ENCODE data around the gene FCGR3A.
"Not testable (repeated sequence)": the region's sequence is repeated elsewhere in the genome, so short reads cannot be mapped to it uniquely, and the experiment has no call there.

FCGR3A gene

DNA sequence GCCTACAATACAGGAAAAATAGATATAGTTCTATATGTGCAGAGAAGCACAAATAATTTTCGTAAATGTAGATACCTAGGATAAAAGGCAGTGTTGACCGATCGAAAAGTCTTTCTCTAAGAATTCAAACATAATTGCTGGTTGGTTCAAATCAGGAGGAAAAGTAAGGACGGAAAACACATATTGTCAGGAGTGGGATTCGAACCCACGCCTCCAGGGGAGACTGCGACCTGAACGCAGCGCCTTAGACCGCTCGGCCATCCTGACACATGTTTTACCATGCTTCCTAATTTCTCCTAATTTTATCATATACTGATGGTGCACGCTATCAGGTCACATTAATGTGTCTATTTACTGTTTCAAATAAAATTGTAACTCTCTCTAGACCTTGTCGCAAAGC, 19.5 kb downstream of the FCGR3A start:
- DNase-seq (ENCODE audit: low spot score) = peak; percentile 81

DNA sequence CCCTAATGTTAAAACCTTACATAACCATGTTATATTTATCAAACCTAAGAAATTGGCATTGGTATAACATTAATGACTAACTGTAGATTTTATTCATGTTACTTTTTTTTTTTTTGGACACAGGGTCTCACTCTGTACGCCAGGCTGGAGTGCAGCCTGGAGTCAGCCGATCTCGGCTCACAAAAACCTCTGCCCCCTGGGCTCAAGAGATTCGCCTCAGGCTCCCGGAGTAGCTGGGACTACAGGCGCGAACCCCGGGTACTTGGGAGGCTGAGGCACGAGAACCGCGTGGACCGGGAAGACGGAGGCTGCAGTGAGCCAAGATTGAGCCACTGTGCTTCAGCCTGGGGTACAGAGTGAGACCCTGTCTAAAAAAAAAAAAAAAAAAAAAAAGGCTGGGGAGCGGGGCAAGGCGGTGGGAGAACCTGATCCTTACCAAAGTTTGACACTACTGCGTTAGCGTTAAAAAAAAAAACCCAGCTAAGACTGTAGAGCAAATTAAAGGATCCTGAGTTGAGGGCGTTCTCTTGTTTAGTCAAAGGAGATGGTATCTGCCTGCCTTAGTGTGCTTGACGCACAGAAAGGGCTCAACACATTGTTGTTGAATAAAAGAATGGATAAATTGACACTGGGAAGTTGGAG, 20.0 kb downstream of the FCGR3A start:
- not testable (repeated sequence) for DNase-seq (ENCODE audit: low spot score)

DNA sequence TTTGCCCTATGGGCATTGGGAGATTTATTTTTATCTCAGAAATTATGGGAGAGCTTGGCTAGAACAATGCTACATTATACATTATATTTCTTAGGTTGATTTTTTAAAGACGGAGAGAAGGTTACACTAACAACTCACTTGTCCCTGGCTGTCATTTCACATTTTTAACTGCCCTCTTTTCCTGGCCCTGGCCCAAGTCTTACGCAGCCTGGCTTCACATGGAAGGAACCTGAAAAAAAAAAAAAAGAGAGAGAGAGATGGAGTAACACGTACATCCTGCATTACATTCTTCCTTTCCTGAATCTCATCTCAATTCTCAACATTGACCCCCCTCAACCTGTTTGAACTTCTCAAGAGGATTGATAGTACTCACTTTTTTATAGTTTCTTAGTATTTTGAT, 21.1 kb downstream of the FCGR3A start:
- DNase-seq (ENCODE audit: low spot score) = not testable (repeated sequence)

DNA sequence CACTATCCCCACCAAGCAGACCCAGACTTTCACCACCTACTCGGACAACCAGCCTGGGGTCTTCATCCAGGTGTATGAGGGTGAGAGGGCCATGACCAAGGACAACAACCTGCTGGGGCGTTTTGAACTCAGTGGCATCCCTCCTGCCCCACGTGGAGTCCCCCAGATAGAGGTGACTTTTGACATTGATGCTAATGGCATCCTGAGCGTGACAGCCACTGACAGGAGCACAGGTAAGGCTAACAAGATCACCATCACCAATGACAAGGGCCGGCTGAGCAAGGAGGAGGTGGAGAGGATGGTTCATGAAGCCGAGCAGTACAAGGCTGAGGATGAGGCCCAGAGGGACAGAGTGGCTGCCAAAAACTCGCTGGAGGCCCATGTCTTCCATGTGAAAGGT, 23.7 kb downstream of the FCGR3A start:
- DNase-seq (ENCODE audit: low spot score) = not testable (repeated sequence)

DNA sequence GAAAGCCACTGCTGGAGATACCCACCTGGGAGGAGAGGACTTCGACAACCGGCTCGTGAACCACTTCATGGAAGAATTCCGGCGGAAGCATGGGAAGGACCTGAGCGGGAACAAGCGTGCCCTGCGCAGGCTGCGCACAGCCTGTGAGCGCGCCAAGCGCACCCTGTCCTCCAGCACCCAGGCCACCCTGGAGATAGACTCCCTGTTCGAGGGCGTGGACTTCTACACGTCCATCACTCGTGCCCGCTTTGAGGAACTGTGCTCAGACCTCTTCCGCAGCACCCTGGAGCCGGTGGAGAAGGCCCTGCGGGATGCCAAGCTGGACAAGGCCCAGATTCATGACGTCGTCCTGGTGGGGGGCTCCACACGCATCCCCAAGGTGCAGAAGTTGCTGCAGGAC, 24.3 kb downstream of the FCGR3A start:
- not testable (repeated sequence) for DNase-seq (ENCODE audit: low spot score)

DNA sequence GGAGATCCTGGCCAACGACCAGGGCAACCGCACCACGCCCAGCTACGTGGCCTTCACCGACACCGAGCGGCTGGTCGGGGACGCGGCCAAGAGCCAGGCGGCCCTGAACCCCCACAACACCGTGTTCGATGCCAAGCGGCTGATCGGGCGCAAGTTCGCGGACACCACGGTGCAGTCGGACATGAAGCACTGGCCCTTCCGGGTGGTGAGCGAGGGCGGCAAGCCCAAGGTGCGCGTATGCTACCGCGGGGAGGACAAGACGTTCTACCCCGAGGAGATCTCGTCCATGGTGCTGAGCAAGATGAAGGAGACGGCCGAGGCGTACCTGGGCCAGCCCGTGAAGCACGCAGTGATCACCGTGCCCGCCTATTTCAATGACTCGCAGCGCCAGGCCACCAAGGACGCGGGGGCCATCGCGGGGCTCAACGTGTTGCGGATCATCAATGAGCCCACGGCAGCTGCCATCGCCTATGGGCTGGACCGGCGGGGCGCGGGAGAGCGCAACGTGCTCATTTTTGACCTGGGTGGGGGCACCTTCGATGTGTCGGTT, 24.8 kb downstream of the FCGR3A start:
- not testable (repeated sequence) for DNase-seq (ENCODE audit: low spot score)

DNA sequence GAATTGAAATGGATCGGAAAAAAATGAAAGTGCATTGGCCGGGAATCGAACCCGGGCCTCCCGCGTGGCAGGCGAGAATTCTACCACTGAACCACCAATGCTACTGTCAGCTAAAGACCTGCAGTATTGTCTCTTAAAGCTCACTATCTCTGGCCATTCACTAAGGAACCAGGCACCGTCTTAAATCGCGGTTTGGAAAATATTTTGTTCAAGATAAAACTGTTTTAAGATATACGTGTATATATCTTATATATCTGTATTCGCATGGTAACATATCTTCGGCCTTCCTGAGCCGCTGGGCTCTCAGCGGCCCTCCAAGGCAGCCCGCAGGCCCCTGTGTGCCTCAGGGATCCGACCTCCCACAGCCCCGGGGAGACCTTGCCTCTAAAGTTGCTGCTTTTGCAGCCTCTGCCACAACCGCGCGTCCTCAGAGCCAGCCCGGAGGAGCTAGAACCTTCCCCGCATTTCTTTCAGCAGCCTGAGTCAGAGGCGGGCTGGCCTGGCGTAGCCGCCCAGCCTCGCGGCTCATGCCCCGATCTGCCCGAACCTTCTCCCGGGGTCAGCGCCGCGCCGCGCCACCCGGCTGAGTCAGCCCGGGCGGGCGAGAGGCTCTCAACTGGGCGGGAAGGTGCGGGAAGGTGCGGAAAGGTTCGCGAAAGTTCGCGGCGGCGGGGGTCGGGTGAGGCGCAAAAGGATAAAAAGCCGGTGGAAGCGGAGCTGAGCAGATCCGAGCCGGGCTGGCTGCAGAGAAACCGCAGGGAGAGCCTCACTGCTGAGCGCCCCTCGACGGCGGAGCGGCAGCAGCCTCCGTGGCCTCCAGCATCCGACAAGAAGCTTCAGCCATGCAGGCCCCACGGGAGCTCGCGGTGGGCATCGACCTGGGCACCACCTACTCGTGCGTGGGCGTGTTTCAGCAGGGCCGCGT, 25.5 kb downstream of the FCGR3A start, which contains the start of gene HSPA6:
HSPA6 (plus strand) TSS at position 724 of the 925 bp plus-strand sequence; CDS start at position 843, 119 bp downstream.
- DNase-seq (ENCODE audit: low spot score) = peak; percentile 84

DNA sequence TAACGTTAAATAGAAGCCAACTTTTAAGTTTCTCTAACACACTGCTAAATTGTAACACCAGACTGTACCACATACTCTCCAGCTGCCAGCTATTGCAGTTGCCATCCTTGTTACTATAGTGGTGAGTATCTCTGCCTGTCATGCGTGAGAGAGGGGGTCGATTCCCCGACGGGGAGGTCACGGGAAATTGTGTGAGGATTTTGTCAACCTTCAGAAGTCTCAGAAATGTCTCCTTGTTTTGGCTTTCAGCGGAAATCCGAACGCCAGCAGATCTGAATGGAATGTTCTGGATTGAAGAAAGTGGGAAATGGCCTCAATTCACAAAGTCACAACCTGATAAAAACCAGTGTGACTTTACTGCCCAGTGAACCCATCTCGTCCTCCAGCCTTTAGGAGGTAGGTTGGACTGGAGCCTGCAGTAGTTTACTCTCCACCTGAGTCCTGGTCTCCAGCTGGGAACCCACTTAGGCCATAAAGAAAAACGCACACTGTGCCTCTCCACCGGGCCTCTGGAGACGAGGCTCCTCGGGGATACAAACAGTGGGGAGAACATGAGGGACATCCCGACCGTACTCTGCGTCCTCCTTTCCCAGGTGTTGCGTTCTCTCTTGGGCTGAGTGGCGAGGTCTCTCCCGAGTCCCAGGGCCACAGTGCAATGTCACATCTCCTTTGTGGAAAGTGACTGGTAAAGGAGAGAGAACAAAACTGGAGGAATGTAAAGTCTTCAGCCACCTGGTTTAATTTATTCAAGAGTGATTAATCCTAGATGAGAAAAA, 26.4 kb downstream of the FCGR3A start:
- not testable (repeated sequence) for DNase-seq (ENCODE audit: low spot score)

DNA sequence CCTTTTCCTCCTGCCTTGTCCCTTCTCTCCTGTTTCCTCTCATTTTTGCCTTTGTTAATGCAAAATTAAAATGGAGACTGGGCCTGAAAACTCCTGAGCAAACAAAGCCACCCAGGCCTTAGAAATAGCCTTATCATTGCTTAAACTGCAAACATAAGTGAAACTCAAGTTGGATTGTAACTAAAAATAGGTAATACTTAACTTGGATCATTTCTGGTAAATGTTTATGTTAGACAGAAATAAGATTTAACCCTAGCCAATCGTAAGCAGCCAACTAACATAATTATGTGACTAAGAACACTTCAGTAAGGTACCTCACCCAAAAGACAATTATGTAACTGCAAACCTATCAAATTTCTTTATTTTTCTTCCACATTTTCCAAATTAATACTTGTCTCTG, 35.7 kb downstream of the FCGR3A start:
- not testable (repeated sequence) for DNase-seq (ENCODE audit: low spot score)

DNA sequence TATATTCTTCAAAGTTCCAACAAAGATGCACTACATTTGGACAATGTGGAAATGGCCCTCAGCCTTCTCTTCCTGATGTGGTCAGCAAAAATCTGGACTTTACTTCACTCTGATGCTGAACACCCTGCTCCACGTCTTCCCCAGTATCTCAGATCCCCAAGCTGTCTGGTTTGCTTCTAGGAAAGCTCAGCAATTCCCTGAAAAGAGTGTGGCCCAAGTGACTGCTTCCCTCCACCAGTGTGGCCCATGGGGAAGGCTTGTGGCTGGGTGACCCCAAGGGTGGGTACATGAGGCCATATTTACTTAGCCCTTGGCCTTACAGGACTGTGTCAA, 36.2 kb downstream of the FCGR3A start:
- DNase-seq (ENCODE audit: low spot score) = not testable (repeated sequence)

DNA sequence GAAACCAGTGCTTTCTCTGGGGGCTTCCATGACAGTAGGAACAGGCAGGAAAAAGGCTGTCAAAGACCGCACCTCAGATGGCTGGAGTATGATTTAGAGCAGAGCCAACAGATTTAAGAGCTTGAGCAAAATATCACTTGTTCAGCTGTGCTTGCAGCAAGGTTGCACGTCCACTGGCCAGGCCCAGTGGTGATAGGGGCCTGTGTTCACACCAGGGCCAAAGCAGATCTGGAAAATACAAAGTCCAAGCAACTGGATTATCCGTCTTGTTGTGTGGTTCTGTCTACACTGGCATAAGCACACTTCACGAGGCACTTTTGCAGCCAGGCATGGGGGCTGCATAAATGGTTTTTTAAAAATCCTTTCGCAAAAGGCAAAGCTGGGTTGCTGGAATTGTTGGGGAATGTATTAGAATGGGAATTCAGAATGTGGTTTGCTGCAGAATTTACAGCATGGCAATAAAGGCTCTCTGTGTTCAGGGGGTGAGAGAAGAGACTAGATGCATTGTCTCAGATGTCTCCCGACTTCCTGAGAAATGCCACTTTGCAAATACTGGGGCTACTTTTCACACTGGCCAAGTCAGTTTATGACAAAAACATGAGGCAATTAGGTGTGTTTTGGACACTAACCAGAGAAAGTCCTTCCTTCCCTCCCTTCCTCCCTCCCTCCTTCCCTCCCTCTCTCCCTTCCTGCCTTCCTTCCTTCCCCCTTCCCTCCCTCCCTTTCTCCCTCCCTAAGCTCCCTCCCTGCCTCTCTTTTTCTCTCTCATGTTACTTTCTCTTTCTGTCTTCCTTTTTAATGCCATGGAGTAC, 36.8 kb downstream of the FCGR3A start:
- not testable (repeated sequence) for DNase-seq (ENCODE audit: low spot score)

DNA sequence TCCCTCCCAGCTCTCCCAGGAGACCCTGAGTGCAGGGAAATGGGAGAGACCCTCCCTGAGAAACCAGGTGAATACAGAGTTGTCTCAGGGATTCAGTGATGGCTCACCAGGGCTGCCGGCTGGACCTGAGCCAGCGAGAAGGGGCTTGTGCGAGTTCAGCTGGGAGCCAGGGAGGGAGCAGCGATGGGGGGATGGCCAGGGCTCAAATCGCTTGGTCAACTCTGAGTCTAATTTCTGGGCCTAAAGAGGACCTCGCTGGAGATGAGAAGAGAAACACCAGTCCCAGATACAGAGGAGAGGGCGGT, 37.9 kb downstream of the FCGR3A start:
- DNase-seq (ENCODE audit: low spot score) = no peak

DNA sequence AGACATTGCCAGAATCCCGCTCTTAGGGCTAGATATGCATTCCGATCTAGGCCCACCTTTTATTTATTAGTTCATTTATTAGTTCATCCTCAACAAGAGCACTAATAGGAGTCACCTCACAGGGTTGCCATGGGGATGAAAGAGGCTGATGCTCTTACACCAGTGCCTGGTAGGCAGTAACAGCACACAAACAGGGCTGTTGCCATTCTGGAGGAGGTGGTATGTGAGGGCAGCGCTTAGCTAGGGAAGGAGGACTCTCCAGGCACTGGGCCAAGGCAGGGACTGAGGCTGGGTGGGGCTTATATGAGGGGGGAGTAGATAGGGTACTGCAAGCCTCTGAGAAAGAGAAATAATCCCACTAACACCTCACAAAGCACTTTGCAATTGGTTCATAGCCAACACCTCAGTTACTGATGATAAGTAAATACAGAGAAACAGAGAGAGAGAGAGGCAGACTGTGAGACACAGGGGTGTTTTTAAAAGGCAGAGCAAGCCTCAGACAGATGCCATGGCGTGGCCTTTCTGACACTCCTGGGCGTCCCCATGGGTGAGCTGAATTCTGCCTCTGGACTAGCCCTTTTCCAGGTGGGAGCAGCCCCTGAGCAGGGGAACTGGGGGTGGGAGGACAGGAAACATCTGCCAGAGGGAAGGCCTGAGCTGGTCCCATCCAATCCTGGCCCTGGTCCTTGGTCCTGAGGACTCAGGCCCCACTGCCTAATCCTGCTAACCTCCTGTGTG, 38.4 kb downstream of the FCGR3A start:
- no peak for DNase-seq (ENCODE audit: low spot score)

DNA sequence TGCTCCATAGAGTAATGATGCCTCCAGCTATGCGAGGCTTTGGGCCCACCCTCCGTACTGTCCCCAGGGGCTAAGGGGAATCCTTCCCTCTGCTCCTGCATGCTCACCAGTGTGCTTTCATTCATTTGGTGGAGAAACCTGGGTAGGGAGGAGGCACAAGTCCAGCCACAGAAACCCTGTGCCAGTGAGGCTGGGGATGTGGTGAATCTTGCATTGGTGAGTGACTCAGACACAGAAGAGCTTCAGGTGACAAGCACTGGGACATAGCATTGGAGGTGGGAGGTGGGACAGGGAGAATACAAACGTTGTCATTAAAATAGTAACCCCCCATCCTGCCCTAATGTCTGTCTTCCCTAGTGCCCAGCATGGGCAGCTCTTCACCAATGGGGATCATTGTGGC, 39.1 kb downstream of the FCGR3A start:
- DNase-seq (ENCODE audit: low spot score) = no peak

DNA sequence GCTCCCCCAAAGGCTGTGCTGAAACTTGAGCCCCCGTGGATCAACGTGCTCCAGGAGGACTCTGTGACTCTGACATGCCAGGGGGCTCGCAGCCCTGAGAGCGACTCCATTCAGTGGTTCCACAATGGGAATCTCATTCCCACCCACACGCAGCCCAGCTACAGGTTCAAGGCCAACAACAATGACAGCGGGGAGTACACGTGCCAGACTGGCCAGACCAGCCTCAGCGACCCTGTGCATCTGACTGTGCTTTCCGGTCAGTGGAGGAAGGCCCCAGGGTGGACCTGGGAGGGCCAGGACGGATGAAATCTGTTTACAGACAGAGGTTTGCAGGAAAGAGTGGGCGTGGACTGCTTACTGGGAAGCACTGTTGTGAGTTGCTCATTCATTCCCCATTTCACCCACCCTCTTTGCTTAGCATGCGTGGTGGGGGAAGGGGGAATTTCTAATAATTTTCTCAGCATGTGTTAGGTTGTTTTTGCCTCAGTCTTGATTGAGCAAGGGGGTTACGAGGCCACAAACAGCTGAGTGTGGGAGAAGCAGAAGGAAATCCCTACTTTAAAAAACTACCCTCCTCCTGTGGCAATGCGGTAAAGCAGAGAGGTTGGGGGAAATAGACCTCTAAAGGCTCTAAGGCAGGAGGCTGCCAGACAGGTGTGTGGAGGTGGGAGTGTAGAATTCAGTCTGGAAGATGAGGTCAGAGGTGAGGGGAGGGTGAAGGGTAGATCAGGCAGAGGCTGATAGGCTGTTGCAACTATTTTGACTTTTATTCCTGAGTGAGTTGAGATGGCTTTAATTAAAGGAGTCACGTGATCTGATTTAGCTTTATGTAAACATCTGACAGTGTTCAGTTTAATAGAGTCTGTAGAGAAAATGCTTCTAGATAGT, 43.0 kb downstream of the FCGR3A start:
- DNase-seq (ENCODE audit: low spot score) = no peak

DNA sequence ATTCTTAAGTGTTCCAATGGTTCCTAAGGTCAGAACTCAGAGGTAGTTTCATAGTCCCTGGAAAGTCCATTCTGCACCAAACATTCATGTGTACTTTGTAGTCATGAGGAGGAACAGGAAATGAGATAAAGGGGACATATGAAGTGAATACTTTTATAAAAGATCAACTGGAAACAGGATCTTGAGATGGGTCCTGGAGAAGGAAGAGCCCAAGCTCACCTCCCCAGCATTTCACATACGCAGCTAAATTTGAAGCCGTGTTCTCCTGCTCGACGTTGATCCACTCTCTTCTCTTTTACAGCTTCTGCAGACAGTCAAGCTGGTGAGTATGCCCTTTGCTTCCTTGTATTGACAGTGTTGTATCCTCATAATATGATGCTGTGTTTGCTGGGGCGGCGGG, 43.9 kb downstream of the FCGR3A start:
- no peak for DNase-seq (ENCODE audit: low spot score)

DNA sequence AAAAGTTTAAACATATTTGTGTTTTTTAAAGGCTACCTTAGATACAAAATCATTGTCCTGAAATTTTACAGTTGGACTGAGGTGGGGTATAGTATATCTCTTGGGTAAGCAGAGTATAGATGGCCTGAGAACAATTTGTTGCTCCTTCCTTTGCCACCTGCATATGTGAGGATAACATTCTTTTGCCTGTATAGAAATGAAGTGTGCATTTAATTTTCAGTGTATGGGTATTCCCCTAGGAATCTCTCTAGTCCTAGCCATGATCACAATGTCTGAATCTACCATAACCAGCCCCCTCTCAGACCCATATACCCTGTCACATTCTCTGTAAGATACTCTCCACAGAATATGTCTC, 46.2 kb downstream of the FCGR3A start:
- no peak for DNase-seq (ENCODE audit: low spot score)

DNA sequence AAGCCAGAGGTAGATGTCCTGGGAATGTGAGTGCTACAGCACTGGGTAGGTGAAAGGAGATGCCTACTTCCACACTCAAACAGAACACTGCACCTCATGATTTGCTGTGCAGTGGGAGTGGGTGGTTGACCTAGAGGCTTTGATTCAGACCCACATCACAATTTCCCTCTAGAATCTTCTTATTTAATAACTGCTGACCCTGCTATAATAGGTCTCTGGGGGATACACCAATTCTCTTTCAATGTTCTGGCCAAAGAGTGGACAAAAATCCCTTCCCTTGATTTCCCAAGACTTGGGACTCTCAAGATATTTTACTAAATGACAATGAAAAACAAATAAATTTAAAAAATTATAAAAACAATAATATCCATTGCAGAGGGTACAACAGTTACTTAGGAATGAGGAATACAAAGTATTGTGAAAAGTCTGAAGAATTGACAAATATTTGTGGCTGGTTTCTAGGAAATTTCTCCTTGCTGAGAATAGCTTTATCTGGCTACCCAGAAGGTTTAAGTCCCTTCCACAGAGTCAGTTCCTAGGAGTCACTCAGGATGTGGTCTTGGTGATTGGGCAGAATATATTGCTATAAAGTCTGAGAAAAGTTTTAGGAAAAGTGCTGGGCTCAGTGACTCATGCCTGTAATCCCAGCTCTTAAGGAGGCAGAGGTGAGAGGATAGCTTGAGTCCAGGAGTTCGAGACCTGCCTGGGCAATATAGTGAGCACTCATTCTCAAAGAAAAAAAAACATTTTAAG, 46.8 kb downstream of the FCGR3A start:
- no peak for DNase-seq (ENCODE audit: low spot score)

DNA sequence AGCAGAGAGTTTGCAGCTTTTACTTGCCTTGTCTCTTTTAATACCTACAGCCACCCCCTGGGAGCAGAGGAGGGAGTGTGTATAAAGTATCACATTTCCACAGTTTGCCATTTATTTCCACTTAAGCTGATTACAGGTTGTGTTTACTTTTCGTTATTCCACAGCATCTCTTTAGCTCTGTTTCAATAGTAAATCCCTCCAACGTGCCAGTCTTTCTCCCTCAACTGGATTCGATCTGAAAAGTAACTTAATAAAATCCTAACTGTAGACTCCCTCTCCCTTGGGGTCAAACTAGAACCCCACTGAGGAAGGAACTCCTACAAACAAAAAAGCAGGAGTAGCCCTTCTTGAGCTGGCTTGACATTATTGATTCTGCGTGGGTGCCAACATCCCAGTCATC, 47.4 kb downstream of the FCGR3A start:
- DNase-seq (ENCODE audit: low spot score) = no peak
